Measurements from ENCODE around the gene NR6A1. TPM values are rescaled to one million over a fixed set of nuclear protein-coding genes. Genes with fewer than 3 reads are reported as not detected.

Gene NR6A1
- total and polyA plus RNA-seq, 2 of the 13 experiments (the other 11 are each of a cell fraction or from before 2014, with no cell fraction given), result 28.1 to 31.5 TPM

DNA sequence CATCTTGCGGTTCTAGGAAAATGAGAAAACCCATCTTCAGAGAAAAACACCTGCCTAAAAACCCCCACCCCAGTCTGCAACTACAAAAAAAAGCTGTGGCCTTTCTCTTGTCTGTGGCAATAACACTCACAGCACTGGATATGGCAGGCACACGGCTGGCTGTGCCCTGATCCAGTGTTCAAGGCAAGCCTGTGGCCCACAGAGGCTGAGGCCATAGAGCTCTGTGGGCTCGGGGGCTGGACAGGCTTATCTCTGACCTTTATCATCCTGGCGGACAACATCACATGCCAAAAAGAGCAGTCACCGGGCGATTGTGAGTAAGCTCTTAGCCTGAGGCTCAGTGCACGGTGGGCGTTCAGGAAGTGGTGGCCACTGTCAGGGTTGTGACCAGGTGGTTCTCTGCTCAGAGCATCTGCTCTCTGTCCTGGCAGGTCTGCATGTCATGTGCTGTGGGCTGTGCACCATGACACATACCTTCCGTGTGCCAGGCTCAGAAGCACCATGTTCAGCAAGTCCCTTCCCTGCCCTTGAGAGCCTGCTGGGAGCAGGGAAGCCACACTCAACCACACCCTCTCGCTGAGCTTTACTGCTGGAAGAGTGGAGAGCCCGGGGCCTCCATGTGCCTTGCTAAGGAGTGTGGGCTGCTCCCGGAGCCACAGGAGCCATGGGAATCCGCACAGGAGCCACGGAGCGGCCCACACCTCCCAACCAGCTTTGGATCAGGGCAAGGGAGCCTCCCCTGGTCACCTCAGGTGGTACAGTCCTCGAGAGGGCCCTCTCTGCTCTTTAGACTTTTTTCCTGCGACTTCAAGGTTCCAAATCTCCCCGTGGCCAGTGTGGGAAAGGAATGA, 47.5 kb upstream of the NR6A1 start (continued):
- TF ChIP-seq NBN (conservative IDR thresholded peaks at IDR 0.05), result no peak
- TF ChIP-seq NFYB (CRISPR knock-in tag; IDR thresholded peaks at IDR 0.05), result peak; percentile 8; the same call in 1 of the 2 replicates
- TF ChIP-seq GATAD2A (CRISPR knock-in tag; IDR thresholded peaks at IDR 0.05), result 0 out of 2 replicates have a peak, but pooled peaks have one; percentile 51
- TF ChIP-seq POLR2A (IDR thresholded peaks at IDR 0.05; ENCODE audit: insufficient read depth in 1 of 2, low read depth in 2 of 2, low read length in 2 of 2), result peak; percentile 41 to 67; a peak in 3 of 4 replicates
- TF ChIP-seq ARNTL (CRISPR knock-in tag; IDR thresholded peaks at IDR 0.05), result peak; percentile 66; the same call in 1 of the 2 replicates
- TF ChIP-seq, protein P1, sequence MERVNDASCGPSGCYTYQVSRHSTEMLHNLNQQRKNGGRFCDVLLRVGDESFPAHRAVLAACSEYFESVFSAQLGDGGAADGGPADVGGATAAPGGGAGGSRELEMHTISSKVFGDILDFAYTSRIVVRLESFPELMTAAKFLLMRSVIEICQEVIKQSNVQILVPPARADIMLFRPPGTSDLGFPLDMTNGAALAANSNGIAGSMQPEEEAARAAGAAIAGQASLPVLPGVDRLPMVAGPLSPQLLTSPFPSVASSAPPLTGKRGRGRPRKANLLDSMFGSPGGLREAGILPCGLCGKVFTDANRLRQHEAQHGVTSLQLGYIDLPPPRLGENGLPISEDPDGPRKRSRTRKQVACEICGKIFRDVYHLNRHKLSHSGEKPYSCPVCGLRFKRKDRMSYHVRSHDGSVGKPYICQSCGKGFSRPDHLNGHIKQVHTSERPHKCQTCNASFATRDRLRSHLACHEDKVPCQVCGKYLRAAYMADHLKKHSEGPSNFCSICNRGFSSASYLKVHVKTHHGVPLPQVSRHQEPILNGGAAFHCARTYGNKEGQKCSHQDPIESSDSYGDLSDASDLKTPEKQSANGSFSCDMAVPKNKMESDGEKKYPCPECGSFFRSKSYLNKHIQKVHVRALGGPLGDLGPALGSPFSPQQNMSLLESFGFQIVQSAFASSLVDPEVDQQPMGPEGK (CRISPR knock-in tag; IDR thresholded peaks at IDR 0.05), result peak; percentile 65
- TF ChIP-seq TSC22D2 (CRISPR knock-in tag; IDR thresholded peaks at IDR 0.05; ENCODE audit: borderline replicate concordance), result 0 out of 2 replicates have a peak, but pooled peaks have one; percentile 61
- TF ChIP-seq, protein P2, sequence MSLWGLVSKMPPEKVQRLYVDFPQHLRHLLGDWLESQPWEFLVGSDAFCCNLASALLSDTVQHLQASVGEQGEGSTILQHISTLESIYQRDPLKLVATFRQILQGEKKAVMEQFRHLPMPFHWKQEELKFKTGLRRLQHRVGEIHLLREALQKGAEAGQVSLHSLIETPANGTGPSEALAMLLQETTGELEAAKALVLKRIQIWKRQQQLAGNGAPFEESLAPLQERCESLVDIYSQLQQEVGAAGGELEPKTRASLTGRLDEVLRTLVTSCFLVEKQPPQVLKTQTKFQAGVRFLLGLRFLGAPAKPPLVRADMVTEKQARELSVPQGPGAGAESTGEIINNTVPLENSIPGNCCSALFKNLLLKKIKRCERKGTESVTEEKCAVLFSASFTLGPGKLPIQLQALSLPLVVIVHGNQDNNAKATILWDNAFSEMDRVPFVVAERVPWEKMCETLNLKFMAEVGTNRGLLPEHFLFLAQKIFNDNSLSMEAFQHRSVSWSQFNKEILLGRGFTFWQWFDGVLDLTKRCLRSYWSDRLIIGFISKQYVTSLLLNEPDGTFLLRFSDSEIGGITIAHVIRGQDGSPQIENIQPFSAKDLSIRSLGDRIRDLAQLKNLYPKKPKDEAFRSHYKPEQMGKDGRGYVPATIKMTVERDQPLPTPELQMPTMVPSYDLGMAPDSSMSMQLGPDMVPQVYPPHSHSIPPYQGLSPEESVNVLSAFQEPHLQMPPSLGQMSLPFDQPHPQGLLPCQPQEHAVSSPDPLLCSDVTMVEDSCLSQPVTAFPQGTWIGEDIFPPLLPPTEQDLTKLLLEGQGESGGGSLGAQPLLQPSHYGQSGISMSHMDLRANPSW (CRISPR knock-in tag; IDR thresholded peaks at IDR 0.05; ENCODE audit: borderline replicate concordance), result 0 out of 2 replicates have a peak, but pooled peaks have one; percentile 69
- 0 out of 2 replicates have a peak, but pooled peaks have one; percentile 15 for TF ChIP-seq ZNF710 (CRISPR knock-in tag; IDR thresholded peaks at IDR 0.05; ENCODE audit: borderline replicate concordance)
- TF ChIP-seq MTF1 (CRISPR knock-in tag; IDR thresholded peaks at IDR 0.05), result no peak
- TF ChIP-seq ZNF280B (CRISPR knock-in tag; IDR thresholded peaks at IDR 0.05; ENCODE audit: borderline replicate concordance), result peak; percentile 68; the same call in 1 of the 2 replicates
- TF ChIP-seq MXI1 (IDR thresholded peaks at IDR 0.05; ENCODE audit: borderline replicate concordance, low read depth, low read length), result peak; percentile 40; the same call in 1 of the 3 replicates
- TF ChIP-seq GATAD1 (CRISPR knock-in tag; IDR thresholded peaks at IDR 0.05), result peak; percentile 28; the same call in 1 of the 2 replicates
- TF ChIP-seq ZBTB20 (CRISPR knock-in tag; IDR thresholded peaks at IDR 0.05; ENCODE audit: borderline replicate concordance, low read depth), result peak; percentile 55; the same call in 1 of the 2 replicates
- TF ChIP-seq MYNN (CRISPR knock-in tag; IDR thresholded peaks at IDR 0.05; ENCODE audit: low read depth), result 0 out of 2 replicates have a peak, but pooled peaks have one; percentile 66
- TF ChIP-seq SRSF1 (optimal IDR thresholded peaks at IDR 0.05; ENCODE audit: low read depth, low read length), result peak; percentile 37
- TF ChIP-seq ZNF12 (CRISPR knock-in tag; IDR thresholded peaks at IDR 0.05), result peak; percentile 65
- peak; percentile 80 for TF ChIP-seq SAP130 (CRISPR knock-in tag; IDR thresholded peaks at IDR 0.05; ENCODE audit: low read depth)
- TF ChIP-seq ETV5 (CRISPR knock-in tag; IDR thresholded peaks at IDR 0.05; ENCODE audit: borderline replicate concordance), result peak; percentile 67; the same call in 1 of the 2 replicates
- no peak for TF ChIP-seq HMGA1 (CRISPR knock-in tag; conservative IDR thresholded peaks at IDR 0.05)
